ENCODE results near the gene ALPI.

Gene ALPI

DNA sequence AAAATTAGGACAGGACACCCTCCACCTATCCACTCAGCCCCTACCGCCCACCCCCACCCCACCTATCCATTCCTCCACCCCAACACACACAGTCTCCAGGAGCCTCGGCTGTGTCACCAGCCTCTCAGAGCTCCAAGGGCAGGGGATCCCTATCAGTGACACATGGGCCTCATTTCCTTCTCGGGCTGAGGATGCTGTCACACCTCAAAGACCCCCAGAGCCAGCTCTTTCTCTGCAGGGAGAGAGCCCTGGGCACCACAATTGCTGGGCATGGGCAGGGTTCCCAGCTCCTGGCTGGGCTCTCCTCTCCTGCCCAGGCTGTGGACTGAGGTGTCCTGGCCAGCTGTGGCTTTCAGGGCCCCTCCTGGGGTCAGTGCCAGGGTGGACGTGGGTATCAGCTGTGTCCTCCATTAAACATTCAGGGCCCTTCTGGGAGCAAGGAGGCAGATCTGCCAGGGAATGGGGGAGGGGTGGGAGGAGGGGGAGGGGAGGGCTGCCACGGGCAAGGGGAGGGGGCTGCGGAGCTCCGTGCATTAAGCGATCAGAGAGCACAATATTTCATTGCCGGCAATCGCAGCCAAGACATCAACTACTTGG, 45.9 kb downstream of the ALPI start:
- no peak for TF ChIP-seq MYC (IDR thresholded peaks at IDR 0.05; ENCODE audit: low read depth, low read length)
- TF ChIP-seq POLR2A (IDR thresholded peaks at IDR 0.05; ENCODE audit: extremely low read depth, insufficient read length): no peak
- TF ChIP-seq, protein P1, sequence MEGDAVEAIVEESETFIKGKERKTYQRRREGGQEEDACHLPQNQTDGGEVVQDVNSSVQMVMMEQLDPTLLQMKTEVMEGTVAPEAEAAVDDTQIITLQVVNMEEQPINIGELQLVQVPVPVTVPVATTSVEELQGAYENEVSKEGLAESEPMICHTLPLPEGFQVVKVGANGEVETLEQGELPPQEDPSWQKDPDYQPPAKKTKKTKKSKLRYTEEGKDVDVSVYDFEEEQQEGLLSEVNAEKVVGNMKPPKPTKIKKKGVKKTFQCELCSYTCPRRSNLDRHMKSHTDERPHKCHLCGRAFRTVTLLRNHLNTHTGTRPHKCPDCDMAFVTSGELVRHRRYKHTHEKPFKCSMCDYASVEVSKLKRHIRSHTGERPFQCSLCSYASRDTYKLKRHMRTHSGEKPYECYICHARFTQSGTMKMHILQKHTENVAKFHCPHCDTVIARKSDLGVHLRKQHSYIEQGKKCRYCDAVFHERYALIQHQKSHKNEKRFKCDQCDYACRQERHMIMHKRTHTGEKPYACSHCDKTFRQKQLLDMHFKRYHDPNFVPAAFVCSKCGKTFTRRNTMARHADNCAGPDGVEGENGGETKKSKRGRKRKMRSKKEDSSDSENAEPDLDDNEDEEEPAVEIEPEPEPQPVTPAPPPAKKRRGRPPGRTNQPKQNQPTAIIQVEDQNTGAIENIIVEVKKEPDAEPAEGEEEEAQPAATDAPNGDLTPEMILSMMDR (IDR thresholded peaks at IDR 0.05; ENCODE audit: low read depth, low read length): no peak
- TF ChIP-seq, protein P2, sequence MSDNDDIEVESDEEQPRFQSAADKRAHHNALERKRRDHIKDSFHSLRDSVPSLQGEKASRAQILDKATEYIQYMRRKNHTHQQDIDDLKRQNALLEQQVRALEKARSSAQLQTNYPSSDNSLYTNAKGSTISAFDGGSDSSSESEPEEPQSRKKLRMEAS (IDR thresholded peaks at IDR 0.05; ENCODE audit: low read depth, low read length): no peak
- DNase-seq (ENCODE audit: low read depth): no peak
- H3K4me3 ChIP-seq (ENCODE audit: low read depth, low read length): no peak overlapping the region

DNA sequence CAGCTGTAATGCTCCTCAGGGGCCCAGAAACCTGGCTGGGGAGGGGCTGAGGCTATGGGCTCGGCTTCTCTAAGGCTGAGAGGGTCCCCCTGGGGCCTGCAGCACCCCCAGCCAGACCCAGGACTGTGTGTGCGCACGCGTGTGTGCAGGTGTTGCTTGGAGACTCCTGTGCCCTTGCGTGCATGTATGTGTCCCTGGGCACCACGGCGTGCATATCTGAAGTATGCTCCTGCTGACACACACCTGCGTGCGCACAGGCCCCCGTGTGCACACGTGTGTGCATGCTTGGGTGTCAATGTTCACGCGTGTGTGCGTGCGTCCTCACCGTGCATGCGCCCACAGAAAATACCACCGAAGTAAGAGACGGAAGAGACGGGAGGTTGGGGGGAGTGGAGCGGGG, 46.6 kb downstream of the ALPI start:
- no peak for DNase-seq (ENCODE audit: low read depth)
- no peak overlapping the region for H3K4me3 ChIP-seq (ENCODE audit: low read depth, low read length)
- TF ChIP-seq, protein P1 (IDR thresholded peaks at IDR 0.05; ENCODE audit: low read depth, low read length): no peak
- TF ChIP-seq POLR2A (IDR thresholded peaks at IDR 0.05; ENCODE audit: extremely low read depth, insufficient read length): no peak
- TF ChIP-seq, protein P2 (IDR thresholded peaks at IDR 0.05; ENCODE audit: low read depth, low read length): no peak
- no peak for TF ChIP-seq MYC (IDR thresholded peaks at IDR 0.05; ENCODE audit: low read depth, low read length)

DNA sequence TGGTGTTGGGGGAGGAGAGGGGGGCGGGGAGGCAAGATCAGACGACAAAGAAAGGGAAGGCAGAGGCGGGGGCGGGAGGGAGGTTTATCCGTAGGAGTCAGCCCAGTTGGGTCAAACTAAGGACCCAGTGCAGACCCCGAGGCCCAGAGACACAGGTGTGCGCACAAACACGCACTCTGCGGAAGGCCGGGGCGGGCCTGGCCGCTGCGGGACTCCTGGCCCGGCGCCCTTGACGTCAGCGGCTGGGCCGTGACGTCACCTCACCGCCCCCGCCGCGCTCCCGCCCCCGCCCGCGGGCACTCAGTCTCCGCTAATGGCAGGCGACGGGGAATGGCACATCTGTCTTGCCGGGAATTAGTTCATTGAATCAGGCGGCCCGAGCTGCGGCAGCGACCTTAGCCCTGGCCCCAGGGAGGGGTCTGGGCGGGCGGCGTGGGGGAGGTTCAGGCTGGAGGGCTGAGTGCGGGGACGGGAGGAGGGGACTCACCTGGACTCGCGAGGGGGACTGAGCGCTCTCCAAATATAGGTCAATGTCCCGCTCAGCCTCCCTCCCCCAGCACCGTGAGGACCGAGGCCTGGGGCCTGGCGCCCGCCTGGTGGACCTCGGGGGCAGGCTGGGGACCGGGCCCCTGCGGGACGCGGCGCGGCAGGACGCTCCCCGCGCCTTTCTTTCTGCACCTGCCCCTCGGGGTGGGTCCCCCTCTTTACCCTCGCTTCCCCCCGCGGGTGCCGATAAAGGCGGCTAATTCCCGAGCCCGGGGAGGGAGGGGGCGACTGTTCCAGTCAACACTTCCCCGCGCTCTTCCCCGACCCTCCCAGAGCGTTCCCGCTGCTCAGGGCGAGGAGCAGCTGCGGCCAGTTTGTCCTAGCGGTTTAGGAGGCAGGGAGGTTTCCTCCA, 47.2 kb downstream of the ALPI start:
- TF ChIP-seq, protein P1 (IDR thresholded peaks at IDR 0.05; ENCODE audit: low read depth, low read length): no peak
- no peak for TF ChIP-seq MYC (IDR thresholded peaks at IDR 0.05; ENCODE audit: low read depth, low read length)
- TF ChIP-seq POLR2A (IDR thresholded peaks at IDR 0.05; ENCODE audit: extremely low read depth, insufficient read length): no peak
- no peak overlapping the region for H3K4me3 ChIP-seq (ENCODE audit: low read depth, low read length)
- peak; percentile 25 for DNase-seq (ENCODE audit: low read depth)

DNA sequence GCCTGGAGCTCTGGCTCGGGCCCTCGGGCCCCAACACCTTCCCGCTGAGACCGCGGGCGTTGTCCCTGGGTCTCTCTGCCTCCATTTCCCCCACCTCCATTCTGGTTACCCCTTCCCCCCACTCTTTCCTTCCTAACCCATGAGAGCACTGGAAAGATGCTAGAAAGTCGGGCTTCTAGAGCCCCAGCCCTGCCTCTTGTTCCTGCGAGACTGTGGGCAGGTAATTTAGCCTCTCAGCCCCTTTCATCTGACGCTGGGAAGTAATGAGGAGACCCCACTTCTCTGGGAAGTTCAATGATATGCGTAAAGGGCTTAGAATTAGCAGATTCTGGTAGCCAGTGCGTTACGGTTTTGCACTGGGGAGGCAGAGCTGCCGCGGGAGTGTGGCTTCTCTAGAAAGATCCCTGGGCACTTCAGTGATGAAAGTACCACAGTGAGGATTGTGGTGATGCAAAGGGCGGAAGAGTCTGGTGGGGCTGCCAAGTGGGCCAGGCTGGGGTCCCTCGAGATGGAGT, 47.9 kb downstream of the ALPI start:
- H3K4me3 ChIP-seq (ENCODE audit: low read depth, low read length): no peak overlapping the region
- TF ChIP-seq, protein P2 (IDR thresholded peaks at IDR 0.05; ENCODE audit: low read depth, low read length): no peak
- TF ChIP-seq, protein P1 (IDR thresholded peaks at IDR 0.05; ENCODE audit: low read depth, low read length): no peak
- TF ChIP-seq MYC (IDR thresholded peaks at IDR 0.05; ENCODE audit: low read depth, low read length): no peak
- TF ChIP-seq POLR2A (IDR thresholded peaks at IDR 0.05; ENCODE audit: extremely low read depth, insufficient read length): no peak

DNA sequence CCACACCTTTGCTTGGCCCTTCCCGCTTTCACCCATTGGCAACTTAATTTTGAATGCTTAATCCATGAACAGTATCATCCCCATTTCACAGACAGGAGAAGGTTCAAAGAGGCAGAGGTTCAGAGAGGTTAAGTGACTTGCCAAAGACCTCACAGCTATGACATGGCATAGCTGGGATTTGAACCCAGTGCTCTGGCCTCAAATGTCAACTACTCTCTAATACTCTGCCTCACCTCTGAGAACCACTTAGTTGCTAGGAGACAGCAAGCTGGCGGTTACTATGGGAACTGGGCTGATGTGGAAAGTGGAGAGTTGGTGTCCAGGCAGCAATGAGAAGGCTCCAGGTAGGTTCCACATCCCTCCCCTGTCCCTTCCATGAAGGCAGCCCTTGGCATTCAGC, 48.5 kb downstream of the ALPI start:
- TF ChIP-seq POLR2A (IDR thresholded peaks at IDR 0.05; ENCODE audit: extremely low read depth, insufficient read length): no peak
- TF ChIP-seq, protein P2 (IDR thresholded peaks at IDR 0.05; ENCODE audit: low read depth, low read length): no peak
- TF ChIP-seq MYC (IDR thresholded peaks at IDR 0.05; ENCODE audit: low read depth, low read length): no peak
- TF ChIP-seq, protein P1 (IDR thresholded peaks at IDR 0.05; ENCODE audit: low read depth, low read length): no peak
- DNase-seq (ENCODE audit: low read depth): no peak
- H3K4me3 ChIP-seq (ENCODE audit: low read depth, low read length): no peak overlapping the region

More for the DNA sequence above, 47.9 kb downstream of the ALPI start:
- DNase-seq (ENCODE audit: low read depth): no peak

Data from NB4 (cell line).